Subcutaneous adipose tissue (tissue), 4 donors: ENCODE measurements around the gene RBAK. TPM values are rescaled to one million over a fixed set of nuclear protein-coding genes. Genes with fewer than 3 reads are reported as not detected.

ENCODE experiments used
- small RNA-seq: library from RNA; depleted of rRNA; stranded (forward); fragments of <200 nt; gene quantifications from one replicate; pipeline ENCODE3, GENCODE V24; 2016
- total RNA-seq, 4 donors: library from RNA; depleted of rRNA; stranded (reverse); fragments of >200 nt; gene quantifications; one replicate each; pipeline ENCODE4 v1.1.0, GENCODE V29; 2016
- TF ChIP-seq, protein P1 (sequence below): fragments of 450-650 bp; IDR thresholded peaks from one replicate; pipeline ENCODE4 v1.5.1; 2016; ENCODE audit warnings: low read depth, mild to moderate bottlenecking, control low read depth, antibody characterized with exemption, moderate library complexity

Gene RBAK
- total RNA-seq, 4 donors from 2014 or later, result 9.5 to 14.7 (median 11.4) TPM

DNA sequence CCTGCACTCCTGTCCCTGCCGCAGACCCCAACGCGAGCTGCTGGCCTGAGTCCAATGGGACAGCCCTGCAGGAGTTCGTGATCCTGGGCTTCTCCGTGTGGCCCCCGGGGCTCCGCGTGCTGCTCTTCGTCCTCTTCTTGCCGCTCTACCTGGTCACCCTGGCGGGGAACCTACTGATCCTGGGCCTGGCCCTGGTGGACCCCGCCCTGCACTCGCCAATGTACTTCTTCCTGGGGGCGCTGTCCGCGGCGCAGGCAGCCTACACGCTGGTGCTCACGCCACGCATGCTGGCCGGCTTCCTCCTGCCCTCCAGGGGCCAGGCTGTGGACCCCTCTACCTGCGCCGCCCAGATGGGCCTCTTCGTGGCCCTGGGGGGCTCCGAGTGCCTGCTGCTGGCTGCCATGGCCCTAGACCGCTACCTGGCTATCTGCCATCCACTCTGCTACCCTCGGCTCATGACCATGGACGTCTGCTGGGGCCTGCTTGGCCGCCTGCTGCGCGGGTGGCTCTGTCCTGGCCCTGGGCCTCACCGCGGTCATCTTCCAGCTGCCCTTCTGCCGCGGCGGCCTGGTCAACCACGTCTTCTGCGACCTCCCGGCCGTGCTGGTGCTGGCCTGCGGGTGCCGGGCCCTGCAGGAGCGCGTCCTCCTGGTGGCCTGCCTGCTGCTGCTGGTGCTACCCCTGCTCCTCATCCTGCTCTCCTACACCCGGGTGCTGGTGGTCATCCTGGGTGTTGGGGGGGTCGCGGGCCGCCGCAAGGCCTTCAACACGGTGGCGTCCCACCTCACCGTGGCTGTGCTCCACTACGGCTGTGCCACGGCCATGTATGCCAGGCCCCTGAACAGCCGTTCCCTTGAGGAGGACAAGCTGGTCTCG lies 71.7 kb downstream of the RBAK start:
- TF ChIP-seq, protein P1, sequence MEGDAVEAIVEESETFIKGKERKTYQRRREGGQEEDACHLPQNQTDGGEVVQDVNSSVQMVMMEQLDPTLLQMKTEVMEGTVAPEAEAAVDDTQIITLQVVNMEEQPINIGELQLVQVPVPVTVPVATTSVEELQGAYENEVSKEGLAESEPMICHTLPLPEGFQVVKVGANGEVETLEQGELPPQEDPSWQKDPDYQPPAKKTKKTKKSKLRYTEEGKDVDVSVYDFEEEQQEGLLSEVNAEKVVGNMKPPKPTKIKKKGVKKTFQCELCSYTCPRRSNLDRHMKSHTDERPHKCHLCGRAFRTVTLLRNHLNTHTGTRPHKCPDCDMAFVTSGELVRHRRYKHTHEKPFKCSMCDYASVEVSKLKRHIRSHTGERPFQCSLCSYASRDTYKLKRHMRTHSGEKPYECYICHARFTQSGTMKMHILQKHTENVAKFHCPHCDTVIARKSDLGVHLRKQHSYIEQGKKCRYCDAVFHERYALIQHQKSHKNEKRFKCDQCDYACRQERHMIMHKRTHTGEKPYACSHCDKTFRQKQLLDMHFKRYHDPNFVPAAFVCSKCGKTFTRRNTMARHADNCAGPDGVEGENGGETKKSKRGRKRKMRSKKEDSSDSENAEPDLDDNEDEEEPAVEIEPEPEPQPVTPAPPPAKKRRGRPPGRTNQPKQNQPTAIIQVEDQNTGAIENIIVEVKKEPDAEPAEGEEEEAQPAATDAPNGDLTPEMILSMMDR, result no peak

Small RNA genes within 50 kb of the gene (small RNA-seq; reads per million reads assigned to genes)
- not detected for gene AC092032.1

Other genes starting within 250 kb of the RBAK start
- under 1 TPM; 0.22 to 0.68 (median 0.35) TPM for gene PAPOLB, start 183.8 kb upstream of the RBAK start, total RNA-seq
- 1 to 10 TPM; 5.4 to 7.7 (median 6.3) TPM for gene RADIL, start 162.1 kb upstream of the RBAK start, total RNA-seq
- not detected for gene MMD2, start 86.7 kb upstream of the RBAK start, total RNA-seq
- gene WIPI2, start 144.4 kb downstream of the RBAK start, total RNA-seq, result 10 to 100 TPM; 40.8 to 78.4 (median 67.9) TPM
- gene SLC29A4, start 237.1 kb downstream of the RBAK start, total RNA-seq, result 10 to 100 TPM in 3 of 4 donors, 1 to 10 TPM in 1; 8.6 to 33.5 (median 15.9) TPM